Brain pericyte (primary cell): ENCODE data around the gene CRK.

Experiments used
- DNase-seq: peaks from one replicate; pipeline ENCODE4 v3.0.0-alpha.2; 2012; ENCODE audit warnings: low read depth, low spot score

CRK gene

GRCh38 chr17:1455797-1456599, at the start of gene CRK:
Gene CRK, minus strand, starts transcription at chr17:1456232. Its CDS starts 115 bp downstream, at chr17:1456117.
- DNase-seq: peak; percentile 83

- DNase-seq: no peak
These were observed 49.6 kb upstream of the CRK start for GRCh38 chr17:1505586-1505985.

- DNase-seq: no peak
These were observed 48.8 kb upstream of the CRK start for GRCh38 chr17:1504866-1505265.

- no peak for DNase-seq
These were observed 47.7 kb upstream of the CRK start for GRCh38 chr17:1503699-1504098.

GRCh38 chr17:1498869-1499268, 42.8 kb upstream of the CRK start:
- DNase-seq: no peak

- DNase-seq: no peak
These were observed 42.2 kb upstream of the CRK start for GRCh38 chr17:1498233-1498632.

GRCh38 chr17:1497831-1498230, 41.8 kb upstream of the CRK start:
- no peak for DNase-seq

GRCh38 chr17:1496869-1497268, 40.8 kb upstream of the CRK start:
- DNase-seq: no peak

- DNase-seq: no peak
These were observed 39.4 kb upstream of the CRK start for GRCh38 chr17:1495265-1495989.

- no peak for DNase-seq
These were observed 38.8 kb upstream of the CRK start for GRCh38 chr17:1494736-1495253.

- DNase-seq: no peak
These were observed 38.2 kb upstream of the CRK start for GRCh38 chr17:1494203-1494602.

- no peak for DNase-seq
These were observed 37.4 kb upstream of the CRK start for GRCh38 chr17:1493291-1493980.

GRCh38 chr17:1492249-1493206, 36.5 kb upstream of the CRK start, which contains the start of gene MYO1C:
Gene MYO1C, minus strand, starts transcription at chr17:1492686. Its CDS starts 199 bp downstream, at chr17:1492487.
- DNase-seq: no peak

GRCh38 chr17:1491443-1492248, 35.6 kb upstream of the CRK start:
- DNase-seq: no peak

- no peak for DNase-seq
These were observed 34.8 kb upstream of the CRK start for GRCh38 chr17:1490643-1491442.

GRCh38 chr17:1488826-1489270, 32.8 kb upstream of the CRK start:
- DNase-seq: no peak

- no peak for DNase-seq
These were observed 32.1 kb upstream of the CRK start for GRCh38 chr17:1487939-1488825.
